Mucosa of descending colon (tissue), 3 donors: ENCODE measurements around the gene SH3PXD2B. TPM values are rescaled to one million over a fixed set of nuclear protein-coding genes. Genes with fewer than 3 reads are reported as not detected.

Experiments used
- ATAC-seq: fragments of 200-7000 bp; cut with Tn5 transposase; one replicate; pipeline ENCODE4 v1.9.1; 2020; ENCODE audit warnings: mild to moderate bottlenecking, moderate library complexity
- DNase-seq, 3 donors: peaks; one replicate each; pipeline ENCODE4 v3.0.0-alpha.2; 2020
- H3K36me3 ChIP-seq: fragments of 200-600 bp; one replicate; pipeline ENCODE4 v1.8.0; 2021; ENCODE audit warnings: low read depth, mild to moderate bottlenecking
- H3K4me1 ChIP-seq: fragments of 200-600 bp; one replicate; pipeline ENCODE4 v1.8.0; 2021; ENCODE audit warnings: low read depth, mild to moderate bottlenecking
- H3K4me3 ChIP-seq: fragments of 200-600 bp; one replicate; pipeline ENCODE4 v1.8.0; 2021; ENCODE audit warnings: mild to moderate bottlenecking
- H3K9me3 ChIP-seq: fragments of 200-600 bp; one replicate; pipeline ENCODE4 v1.8.0; 2021; ENCODE audit warnings: mild to moderate bottlenecking
- intact Hi-C, 2 donors: fragments of 100-400 bp; cut with DNase I in 1 of 2; cut with micrococcal nuclease in 1 of 2; formaldehyde crosslinking; loops; one replicate each; pipeline versions ENCODE4 v1.11.0 to v1.11.1; 2022; cut with DNase I, micrococcal nuclease
- total RNA-seq, 3 donors: library from RNA; stranded (reverse); fragmentation: NEBNext Ultra II Directional in 2 of 3; extraction: Animal tissue kit (Norgen Biotek cat#: 25700) in 2 of 3; gene quantifications; one replicate each; pipeline versions ENCODE4 v1.2.1 to v1.2.4, GENCODE V29; 2021 to 2023
- TF ChIP-seq, protein P1 (sequence below): fragments of 200-600 bp; IDR thresholded peaks from one replicate; pipeline ENCODE4 v1.8.0; 2022; ENCODE audit warnings: antibody characterized with exemption, mild to moderate bottlenecking
- donor health status: DM: no; HTN: no; CAD: no; lungs with moderate emphysema.
- donor health status: DM: no; HTN: no; CAD: no.
- donor health status: DM: no; HTN: yes; CAD: no.

Gene SH3PXD2B
- total RNA-seq, 3 donors from 2014 or later, result 5.4 to 28.7 (median 19.9) TPM

DNA sequence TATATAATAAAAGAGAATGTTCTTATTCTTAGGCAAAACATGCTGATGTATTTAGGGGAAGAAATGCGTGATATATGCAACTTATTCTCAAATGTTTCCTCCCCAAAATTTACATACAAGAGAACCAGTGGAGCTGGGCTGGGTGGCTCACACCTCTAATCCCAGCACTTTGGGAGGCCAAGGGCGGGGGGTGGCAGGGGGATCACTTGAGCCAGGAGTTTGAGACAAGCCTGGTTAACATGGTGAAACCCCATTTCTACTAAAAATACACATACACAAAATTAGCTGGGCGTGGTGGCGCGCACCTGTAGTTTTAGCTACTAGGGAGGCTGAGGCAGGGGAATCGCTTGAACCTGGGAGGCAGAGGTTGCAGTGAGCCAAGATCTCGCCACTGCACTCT is 143.3 kb downstream of the SH3PXD2B start:
- intact Hi-C loops, result no loop called here
- Histone ChIP-seq H3K9me3 (no peaks in the 10 kb centered on the region), H3K36me3 (no peaks in the 10 kb centered on the region), H3K4me1 (peaks cover 4% of the 10 kb centered on the region), H3K4me3 (no peak overlapping the region)
- ATAC-seq, result no peak
- DNase-seq, result no peak
- TF ChIP-seq, protein P1, sequence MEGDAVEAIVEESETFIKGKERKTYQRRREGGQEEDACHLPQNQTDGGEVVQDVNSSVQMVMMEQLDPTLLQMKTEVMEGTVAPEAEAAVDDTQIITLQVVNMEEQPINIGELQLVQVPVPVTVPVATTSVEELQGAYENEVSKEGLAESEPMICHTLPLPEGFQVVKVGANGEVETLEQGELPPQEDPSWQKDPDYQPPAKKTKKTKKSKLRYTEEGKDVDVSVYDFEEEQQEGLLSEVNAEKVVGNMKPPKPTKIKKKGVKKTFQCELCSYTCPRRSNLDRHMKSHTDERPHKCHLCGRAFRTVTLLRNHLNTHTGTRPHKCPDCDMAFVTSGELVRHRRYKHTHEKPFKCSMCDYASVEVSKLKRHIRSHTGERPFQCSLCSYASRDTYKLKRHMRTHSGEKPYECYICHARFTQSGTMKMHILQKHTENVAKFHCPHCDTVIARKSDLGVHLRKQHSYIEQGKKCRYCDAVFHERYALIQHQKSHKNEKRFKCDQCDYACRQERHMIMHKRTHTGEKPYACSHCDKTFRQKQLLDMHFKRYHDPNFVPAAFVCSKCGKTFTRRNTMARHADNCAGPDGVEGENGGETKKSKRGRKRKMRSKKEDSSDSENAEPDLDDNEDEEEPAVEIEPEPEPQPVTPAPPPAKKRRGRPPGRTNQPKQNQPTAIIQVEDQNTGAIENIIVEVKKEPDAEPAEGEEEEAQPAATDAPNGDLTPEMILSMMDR, result no peak

DNA sequence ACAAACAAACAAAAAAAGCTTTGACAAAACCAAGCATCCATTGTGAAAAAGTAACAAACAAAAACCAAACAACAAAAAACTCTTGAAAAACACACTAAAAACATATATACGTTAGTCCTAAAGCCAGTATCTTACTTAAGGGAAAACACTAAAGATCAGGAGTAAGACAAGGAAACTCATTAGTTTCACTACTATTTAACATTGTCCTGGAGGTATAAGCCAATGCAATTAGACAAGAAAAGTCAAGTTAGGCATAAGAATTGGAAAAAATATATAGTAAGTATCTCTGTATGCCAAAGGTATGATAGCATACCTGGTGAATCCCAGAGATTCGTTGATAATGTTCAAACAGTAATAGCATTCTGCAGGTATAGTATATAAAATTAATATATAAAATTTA is 148.9 kb downstream of the SH3PXD2B start:
- TF ChIP-seq, protein P1, result no peak
- no peak for DNase-seq
- Histone ChIP-seq H3K4me1 (no peaks in the 10 kb centered on the region), H3K36me3 (no peaks in the 10 kb centered on the region), H3K9me3 (peaks cover 8% of the 10 kb centered on the region), H3K4me3 (no peak overlapping the region)
- intact Hi-C loops, result no loop called here
- ATAC-seq, result no peak

DNA sequence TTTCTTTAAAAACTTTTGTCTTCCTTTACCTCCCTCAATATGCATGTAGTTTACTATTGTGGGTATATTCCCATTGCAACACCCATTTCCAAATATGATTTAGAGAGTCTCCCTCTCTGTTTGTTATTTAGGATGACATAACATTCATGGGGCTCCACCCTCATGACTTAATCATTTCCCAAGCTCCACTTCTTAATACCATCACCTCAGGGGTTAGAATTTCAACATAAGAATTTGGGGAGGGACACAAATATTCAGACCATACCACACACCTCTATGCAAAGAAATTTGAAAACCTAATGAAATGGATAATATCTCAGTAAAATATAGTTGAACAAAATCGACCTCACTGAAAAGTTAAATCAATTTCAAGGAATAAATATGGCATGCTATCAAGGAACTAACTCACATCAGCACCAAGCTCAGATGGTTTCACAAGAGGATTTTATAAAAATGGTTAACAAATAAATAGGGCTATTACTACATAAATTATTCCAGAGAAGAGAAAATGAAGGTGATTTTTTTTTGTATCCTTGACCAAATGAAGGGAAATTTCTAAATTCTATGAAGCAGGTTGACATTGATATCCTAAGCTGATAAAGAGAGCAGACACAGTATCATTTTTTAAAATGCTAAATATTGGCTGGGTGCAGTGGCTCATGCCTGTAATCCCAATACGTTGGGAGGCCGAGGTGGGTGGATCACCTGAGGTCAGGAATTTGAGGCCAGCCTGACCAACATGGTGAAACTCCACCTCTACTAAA is 150.6 kb downstream of the SH3PXD2B start:
- no peak overlapping the region for H3K4me3 ChIP-seq
- TF ChIP-seq, protein P1, result no peak
- intact Hi-C loops, result no loop called here
- no peaks in the 10 kb centered on the region for H3K36me3 ChIP-seq
- DNase-seq (no peak), ATAC-seq (no peak)
- H3K9me3 ChIP-seq, result peaks cover 8% of the 10 kb centered on the region
- H3K4me1 ChIP-seq, result no peaks in the 10 kb centered on the region

DNA sequence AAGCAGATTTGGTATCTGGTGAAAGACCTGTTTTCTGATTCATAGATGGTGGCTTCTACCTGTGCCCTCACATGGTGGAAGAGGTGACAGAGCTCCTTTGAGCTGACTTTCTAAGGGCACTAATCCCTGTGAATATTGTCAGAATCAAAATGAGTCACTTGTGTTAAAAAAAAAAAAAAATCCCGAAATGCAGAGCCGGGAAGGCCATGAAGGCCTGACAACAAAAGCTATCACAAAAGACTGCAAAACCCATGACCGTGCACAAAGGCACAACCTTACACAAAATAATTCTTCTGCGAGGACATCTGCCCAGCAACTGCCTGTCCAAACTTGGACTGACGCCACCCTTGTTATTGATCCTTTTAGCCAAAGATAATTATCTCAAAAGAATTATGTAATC is 151.2 kb downstream of the SH3PXD2B start:
- H3K36me3 ChIP-seq, result no peaks in the 10 kb centered on the region
- DNase-seq (no peak), ATAC-seq (no peak)
- peaks cover 8% of the 10 kb centered on the region for H3K9me3 ChIP-seq
- H3K4me3 ChIP-seq, result no peak overlapping the region
- no peaks in the 10 kb centered on the region for H3K4me1 ChIP-seq
- TF ChIP-seq, protein P1, result no peak
- intact Hi-C loops, result no loop called here

DNA sequence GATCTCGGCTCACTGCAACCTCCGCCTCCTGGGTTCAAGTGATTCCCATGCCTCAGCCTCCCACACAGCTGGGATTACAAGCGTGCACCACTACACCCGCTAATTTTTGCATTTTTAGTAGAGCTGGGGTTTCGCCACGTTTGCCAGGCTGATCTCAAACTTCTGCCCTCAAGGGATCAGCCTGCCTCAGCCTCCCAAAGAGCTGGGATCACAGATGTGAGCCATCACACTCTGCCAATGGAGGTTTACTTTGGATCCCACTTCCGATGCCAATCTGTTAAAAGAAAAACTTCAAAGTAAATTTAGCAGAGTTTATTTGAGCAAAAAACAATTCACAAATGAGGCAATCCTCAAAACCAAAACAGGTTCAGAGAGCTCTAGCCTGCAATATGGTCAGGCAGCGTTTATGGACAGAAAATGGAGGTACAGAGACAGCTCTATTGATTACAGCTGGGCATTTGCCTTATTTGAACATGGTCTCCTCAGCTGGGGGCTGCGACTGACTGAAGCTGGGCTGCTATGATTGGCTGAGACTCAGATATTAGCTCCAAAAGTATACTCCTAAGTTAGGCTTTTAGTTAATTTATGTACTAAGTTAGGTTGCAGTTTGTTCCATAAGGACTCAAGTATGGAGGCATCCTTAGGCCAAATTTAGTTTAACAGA is 152.1 kb downstream of the SH3PXD2B start:
- Histone ChIP-seq H3K36me3 (no peaks in the 10 kb centered on the region), H3K9me3 (peaks cover 8% of the 10 kb centered on the region), H3K4me1 (no peaks in the 10 kb centered on the region), H3K4me3 (no peak overlapping the region)
- ATAC-seq (no peak), DNase-seq (no peak)
- TF ChIP-seq, protein P1, result no peak
- intact Hi-C loops, result no loop called here
